GM21723 (cell line): ENCODE results near the gene AQP3.
"Not testable (repeated sequence)": the region's sequence is repeated elsewhere in the genome, so short reads cannot be mapped to it uniquely, and the experiment has no call there.

Source experiments
- ATAC-seq: cut with Tn5 transposase; IDR thresholded peaks from one replicate; pipeline ENCODE4 v1.9.1; 2021; ENCODE audit warnings: mild to moderate bottlenecking, moderate library complexity; ENCODE audit not compliant: unreplicated experiment

AQP3 gene

DNA sequence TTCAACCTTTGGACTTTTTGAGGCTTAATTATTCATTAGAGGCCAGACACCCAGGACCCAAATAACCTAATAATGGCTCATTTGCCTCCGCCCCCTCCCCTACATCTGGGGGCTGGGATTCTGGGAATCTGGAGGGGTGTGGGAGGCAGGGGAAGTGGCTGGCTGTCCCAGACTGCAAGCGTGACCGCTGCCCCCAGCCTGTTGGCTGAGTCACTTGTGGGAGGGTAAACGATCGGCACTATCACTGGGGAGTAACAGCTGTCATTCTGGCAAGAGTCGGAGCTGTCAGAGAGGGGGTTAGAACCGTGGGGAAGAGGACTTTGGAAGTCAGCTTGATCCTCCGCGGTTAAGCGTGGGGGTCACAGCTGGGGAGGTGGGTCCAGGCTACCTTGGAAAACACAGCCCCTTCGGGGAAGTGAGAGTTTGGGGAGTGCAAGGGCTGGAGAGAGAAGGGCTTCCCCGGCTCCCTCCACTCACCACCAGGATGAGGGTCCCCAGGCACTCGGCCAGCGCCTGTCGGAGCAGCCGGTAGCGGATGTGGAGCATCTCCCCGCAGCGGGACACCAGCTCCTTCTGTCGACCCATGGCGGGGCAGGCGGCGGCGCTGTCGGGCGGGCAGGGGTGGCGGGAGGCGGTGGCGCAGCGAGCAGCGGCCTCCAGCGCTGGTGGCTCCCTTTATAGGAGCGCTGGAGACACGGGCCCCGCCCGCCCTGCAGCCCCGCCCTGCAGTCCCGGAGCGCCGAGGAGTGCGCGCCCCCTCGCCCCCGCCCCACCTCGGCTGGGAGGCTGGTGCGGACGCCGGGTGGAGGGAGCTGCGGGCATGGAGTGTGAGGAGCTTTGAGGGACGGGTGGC, at the start of gene AQP3:
TSS of gene AQP3 (minus strand) at position 648 of the 853 bp plus-strand sequence. CDS start at position 585, 63 bp downstream.
- ATAC-seq, result peak; percentile 38

DNA sequence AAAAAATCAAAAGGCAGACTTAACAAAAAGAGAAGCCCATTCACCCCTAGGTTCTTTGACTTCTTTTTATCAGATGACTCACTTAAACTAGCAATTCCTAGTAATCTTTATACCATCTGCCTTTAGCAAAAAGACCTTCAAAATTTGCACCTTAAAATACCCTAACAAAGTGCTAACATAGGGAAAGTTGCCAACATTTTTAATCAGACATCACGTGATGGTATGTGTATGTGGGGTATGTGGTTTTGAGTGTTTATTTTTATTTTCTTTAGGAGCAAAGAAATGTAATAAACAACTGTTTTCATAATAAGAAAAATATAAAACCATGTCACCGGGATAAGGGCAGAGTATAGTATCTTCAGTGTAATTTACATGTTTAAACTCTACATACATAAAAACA, 46.4 kb upstream of the AQP3 start:
- not testable (repeated sequence) for ATAC-seq

DNA sequence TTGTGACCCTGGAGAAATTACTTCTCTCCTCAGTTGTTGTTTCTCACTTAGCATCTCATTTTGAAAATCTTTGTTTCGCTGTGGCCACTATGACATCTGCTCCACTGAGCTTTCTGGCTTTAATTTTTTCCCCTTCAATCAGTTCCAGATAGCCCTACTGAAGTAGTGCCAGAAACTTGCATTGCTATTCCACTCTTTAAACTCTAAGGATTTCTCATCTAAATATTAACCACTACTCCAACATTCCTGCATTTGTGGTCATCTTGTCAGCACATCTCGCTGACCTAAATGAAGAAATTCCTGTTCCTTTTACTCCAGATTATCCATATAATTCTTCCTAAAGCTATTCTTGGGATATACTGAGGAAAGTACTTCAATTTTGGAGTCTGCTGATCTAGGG, 41.7 kb upstream of the AQP3 start:
- no peak for ATAC-seq

DNA sequence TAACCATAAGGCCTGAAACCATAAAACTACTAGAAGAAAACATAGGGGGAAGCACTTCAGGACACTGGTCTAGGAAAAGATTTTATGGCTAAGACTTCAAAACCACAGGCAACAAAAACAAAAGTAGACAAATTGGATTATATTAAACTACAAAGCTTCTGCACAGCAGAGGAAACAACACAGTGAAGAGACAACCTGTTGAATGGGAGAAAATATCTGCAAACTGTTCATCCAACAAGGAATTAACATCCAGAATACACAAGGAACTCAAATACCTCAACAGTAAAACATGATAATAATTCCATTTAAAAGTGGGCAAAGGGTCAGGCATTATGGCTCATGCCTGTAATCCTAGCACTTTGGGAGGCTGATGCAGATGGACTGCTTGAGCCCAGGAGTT, 37.9 kb upstream of the AQP3 start:
- not testable (repeated sequence) for ATAC-seq

DNA sequence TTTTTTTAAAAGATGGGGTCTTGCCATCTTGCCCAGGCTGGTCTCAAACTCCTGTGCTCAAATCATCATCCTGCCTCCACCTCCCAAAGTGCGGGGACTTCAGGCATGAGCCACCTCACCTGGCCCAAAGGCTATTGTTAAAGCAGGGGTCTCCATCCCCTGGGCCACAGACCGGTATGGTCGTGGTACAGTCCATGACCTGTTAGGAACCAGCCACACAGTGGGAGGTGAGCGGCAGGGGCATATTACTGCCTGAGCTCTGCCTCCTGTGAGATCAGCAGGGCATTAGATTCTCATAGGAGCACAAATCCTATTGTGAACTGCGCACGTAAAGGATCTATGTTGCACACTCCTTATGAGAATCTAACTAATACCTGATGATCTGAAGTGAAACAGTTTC, 33.6 kb upstream of the AQP3 start:
- ATAC-seq, result no peak

DNA sequence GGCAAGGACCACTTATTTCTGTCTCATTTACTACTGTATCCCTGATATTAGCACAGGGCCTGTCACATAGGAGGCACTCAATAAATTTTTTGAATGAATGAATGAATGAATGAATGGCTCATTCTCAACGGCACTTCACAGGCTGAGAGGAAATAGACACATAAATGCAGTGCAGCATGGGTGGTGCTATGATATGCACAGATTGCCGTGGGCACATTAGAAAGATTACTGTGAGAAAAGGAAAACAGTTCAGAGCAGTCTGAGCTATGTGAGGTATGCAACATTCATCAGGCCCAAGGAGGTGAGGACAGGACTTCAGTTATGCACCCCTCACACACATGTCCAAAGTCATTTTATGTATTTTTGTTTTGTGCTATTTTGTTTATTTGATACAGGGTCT, 32.7 kb upstream of the AQP3 start:
- ATAC-seq, result no peak

DNA sequence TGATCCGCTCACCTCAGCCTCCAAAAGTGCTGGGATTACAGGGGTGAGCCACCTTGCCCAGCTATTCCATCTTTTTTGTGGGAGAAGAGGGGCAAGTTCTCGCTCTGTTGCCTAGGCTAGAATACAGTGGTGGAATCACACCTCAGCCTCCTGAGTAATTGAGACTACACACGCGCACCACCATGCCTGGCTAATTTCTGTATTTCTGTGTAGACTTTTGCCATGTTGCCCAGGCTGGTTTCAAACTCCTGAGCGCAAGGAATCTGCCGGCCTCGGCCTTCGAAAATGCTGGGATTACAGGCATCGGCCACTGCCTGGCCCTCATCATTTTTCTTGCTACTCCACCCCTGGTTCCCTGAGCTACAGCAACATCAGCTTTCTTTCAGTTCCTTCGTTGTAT, 29.1 kb upstream of the AQP3 start:
- ATAC-seq, result no peak

DNA sequence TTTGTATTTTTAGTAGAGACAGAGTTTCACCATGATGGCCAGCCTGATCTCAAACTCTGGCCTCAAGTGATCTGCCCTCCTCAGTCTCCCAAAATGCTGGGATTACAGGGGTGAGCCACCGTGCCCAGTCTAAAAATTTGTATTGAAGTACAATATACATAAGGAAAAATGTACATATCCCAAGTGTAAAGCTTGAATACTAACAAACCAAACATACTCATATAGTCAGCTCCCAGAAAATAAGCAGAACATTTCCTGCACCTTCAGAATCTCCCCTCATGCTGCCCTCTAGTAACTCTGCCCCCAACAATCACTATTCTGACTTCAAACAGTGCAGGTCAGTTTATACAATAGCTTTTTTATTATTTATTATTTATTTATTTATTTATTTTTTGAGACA, 28.0 kb upstream of the AQP3 start:
- no peak for ATAC-seq

DNA sequence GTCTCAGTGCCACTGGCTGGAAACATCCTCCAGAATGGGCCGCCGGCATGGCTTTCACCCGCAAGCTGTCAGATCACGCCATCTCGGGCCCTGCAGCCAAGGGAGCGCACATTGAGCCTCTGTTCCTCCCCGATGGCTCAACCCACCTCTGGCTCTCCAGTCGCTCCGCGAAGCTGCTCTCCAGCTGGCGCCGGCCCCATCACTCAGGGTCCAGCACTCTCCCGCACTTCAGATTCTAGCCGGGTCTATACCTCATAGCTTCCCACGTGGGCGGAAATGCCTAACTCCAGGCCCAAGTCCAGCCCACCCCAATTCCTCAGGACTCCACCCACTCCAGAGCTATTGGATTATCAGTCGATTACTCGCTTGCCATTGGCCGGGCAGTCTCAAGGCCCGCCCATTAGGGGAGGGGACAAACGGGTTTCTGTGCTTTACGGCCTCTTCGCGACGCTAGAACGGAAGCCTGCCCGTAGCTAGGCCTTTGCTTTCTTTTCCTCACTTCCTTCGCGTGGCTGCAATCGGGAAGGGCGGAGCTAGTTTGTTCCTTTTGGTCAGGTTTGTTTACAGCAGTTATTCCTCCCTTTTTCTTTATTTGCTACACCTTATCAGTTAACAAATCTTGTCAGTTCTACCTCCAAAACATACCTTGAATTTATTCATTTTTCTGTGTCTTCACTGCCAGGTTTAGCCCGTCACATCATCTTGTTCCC, 26.4 kb upstream of the AQP3 start, which contains the start of gene NOL6:
TSS of gene NOL6 (minus strand) at position 282 of the 710 bp plus-strand sequence. CDS start at position 200, 82 bp downstream.
- ATAC-seq, result peak; percentile 98

DNA sequence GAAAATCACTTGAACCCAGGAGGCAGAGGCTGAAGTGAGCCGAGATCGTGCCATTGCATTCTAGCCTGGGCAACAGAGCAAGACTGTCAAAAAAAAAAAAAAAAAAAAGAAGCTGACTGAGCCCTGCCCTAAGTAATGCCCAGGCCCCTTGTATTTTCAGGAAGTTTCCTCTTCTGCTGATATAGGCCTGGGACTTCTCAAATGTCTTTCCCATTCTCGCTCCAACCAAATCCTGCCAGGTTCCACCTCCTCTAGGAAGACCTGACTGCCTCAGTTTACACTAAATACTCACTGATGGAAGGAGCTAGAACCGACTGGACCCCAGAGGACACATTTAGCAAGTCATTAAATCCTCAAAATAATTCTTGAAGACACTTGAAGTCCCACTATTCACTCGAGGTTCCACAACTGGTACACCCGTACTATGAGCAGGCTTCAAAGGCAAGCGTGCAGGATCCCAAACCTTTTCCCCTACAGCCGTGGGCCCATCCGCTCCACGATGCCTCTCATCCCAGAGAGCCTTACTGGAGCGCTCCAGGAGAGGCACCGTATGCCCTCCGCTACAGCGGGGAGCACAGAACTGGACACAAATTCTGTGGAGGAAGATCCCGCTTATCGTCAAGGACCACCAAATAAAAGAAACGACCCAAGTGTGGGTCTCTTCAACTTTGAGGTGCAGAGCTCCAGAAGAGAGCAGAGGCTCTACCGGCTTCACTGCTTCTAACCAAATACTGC, 25.7 kb upstream of the AQP3 start:
- no peak for ATAC-seq

DNA sequence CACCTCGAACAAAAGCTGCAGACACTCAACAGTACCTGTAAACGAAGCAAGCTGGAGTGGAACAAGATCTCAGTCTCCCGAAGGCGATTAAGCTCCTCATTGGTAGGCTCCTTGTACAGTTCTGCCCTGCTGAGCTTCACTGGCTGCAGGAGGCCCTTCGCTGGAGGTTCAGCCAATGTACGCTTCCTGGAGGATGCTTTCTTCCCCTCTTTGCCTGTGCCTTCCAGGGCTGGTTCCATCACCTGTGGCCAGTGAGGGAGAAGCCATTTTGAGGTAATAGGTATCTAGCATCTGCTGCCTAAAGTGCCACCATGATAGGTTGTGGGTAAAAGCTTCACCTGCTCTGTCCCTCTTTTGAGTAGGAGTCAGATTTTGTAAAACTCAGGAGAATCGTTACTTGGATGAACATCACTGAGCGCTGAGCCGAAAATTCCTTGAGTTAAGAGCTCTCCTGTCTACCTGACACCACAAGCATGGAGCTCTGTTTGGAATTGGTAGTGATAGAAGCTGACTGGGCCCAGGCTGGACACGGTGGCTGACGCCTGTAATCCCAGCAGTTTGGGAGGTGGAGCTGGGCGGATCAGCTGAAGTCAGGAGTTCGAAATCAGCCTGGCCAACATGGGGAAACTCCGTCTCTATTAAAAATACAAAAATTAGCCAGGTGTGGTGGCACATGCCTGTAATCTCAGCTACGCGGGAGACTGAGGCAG, 24.9 kb upstream of the AQP3 start:
- ATAC-seq, result no peak

DNA sequence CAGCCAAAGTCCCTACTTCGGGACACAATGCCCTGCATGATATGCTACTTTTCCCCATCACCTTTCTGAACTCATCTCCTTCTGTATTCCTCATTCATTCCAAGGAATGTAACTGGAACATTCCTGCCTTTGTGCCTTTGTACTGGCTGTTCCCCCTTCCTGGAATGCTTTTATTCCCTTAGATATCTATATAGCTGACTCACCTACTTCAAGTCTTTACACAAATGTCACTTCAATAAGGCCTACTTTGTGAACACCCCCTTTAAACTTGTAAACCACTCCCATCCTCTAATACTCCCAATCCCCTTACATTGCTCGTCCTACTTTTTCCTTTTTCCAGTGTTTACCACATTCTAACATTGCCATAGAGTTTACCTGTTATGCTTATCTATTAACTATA, 24.0 kb upstream of the AQP3 start:
- no peak for ATAC-seq

DNA sequence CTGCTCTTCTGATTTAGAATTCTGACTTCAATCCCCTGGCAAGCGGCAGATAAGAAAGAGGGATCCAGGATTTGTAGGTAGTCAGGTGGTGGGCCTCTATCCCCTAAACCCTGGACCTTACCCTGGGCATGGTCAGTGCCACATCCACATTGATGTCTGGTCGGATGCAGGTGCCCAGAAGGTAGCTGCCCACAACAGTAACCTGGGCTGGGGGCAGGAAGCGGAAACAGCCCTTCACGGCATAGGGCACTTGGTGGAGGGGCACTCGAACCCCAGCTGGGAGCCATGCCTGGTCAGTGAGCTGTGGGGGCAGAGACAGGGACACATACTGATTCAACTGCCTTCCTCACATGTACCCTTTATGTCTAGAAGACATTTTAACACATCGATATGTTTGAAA, 22.5 kb upstream of the AQP3 start:
- no peak for ATAC-seq

DNA sequence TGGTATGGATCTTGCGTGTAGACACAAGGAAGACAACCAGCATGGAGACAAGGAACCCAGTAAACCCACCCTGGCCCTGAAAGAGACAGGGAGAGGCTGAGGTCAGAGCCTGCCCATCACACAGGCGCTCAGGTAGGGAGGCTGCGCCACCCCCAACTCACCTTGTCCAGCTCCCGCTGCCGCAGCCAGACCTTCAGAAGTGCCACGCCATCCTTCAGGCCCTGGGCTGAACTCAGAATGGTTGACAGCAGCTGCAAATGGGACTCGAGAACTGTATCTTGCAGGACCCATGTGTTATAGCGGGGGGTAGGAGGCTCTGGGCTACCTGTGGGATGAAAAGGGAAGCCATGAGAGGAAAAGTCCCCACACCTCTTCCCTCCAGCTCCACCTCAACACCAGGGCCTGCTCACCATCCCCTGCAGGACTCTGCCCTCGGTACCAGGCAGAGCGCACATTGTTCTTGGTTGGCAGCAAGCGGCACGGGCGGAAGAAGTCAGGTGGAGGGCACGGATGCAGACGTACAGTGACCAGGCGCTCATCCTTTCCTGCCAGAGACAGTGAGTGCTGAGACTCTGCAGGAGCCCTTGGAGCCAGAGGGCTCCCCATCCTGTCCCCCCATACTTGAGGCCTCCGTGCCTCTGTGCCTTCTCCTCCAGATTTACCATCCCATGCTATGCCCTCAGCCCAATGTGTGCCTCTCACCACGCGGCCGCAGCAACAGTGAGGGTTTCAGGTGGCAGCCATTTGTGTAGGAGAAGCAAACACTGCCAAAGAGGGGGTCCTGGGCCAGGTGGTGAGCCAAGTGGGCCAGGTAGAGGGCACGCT, 21.6 kb upstream of the AQP3 start:
- no peak for ATAC-seq

DNA sequence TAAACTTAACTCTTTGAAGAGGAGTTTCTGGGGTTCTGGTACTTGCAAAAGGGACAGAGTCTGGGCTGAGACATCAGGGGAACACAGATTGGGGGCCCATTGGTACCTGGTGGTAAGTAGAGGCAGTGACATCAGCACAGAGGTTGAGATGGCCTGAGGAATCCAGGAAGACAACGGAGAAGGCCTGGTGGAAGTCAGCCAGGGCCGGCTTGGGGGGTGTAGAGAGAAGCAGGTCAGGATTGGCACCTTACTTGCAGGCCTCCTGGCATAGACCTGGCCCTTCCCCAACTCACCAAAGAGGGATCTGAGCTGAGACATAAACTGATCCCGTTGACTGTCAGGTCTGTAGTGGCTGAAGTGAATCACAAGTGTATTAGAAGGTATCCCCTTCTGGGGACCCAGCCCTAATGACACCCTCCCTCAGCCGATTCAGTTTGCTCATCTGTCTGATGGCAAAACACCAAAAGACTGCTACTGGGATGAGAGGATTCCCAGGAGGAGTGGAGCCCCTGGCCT, 20.9 kb upstream of the AQP3 start:
- ATAC-seq, result no peak

DNA sequence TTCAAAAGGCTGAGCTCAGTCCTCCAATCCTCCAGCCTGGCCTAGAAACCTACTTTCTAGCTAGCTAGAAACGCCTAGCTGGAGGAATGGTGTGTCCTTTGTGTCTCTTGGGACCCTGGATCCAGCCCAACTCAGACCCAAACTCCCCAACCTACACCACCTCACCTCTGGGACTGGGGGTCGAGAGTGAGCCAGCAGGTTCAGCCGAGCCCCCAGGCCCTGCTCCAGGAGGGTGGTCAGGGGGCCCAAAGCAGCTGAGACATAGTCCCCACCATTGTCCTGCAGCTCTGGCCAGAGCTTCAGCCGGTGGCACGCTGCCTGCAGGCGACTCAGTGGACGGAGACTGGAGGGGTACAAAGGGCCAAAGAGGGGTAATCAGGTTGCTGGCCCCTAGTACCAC, 20.1 kb upstream of the AQP3 start:
- no peak for ATAC-seq

DNA sequence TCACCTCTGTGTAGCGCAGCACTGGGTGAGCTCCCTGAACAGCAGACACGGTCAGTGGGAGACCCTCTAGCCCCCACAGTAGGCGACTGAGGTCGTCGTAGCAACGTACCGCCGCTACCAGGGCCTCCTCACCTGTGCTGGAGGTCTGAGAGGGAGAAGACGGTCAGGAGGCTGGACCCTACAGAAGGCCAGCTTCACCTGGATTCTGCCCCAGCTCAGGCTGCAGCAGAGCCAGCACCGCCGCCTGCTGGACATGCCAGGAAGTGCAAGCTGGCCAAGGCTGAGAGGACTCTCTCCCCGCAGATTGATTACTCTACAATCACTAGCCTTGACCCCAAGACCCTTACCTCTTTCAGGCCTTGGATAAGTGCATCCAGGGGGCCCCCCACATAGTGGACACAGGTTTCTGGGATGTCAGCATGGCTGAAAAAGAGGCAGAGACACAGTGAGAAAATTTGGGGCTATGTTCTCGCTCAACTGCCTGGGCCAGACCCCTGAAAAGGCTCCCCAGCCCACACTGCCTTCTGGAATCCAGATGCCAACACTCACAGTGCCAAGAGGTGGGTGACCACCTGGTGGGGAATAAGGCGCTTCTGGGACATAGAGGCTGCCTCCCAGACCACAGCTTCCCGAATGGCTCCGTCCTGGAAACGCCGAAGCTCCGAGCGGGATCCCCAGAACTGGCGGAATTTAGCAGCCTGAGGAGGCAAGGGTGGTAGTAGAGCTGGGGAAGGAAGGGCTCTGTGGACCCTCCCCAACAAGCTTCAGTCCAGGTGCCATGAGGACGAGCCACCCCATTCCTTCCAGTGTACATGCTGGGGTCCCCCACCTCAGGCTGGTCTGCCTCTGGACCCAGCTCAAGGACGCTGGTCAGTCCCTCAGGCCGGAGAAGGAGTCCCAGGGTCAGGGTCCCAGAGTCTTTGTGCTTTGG, 19.4 kb upstream of the AQP3 start:
- ATAC-seq, result no peak
